GM12865 (cell line): ENCODE data around the gene ADSS2.

ENCODE experiments used
- DNase-seq: peaks from one replicate; pipeline ENCODE4 v3.0.0; 2010; ENCODE audit warnings: low read depth
- H3K4me3 ChIP-seq: 2 replicates; pipeline ENCODE4 v1.5.1; 2011; ENCODE audit warnings: mild to moderate bottlenecking, low read depth, low read length, control low read depth
- CTCF ChIP-seq: IDR thresholded peaks from 2 replicates; pipeline ENCODE4 v1.5.1; 2011; ENCODE audit warnings: low read length, control low read depth, low read depth, inconsistent platforms; ENCODE audit not compliant: insufficient read depth; ENCODE audit errors: missing control alignments

ADSS2 gene

GRCh38 chr1:244444854-244445253 lies 6.9 kb downstream of the ADSS2 start:
- H3K4me3 ChIP-seq, result no peak overlapping the region
- TF ChIP-seq CTCF, result no peak
- no peak for DNase-seq

- TF ChIP-seq CTCF, result no peak
- H3K4me3 ChIP-seq, result no peak overlapping the region
- DNase-seq, result no peak
Measured at GRCh38 chr1:244442850-244443249, 8.9 kb downstream of the ADSS2 start.

- no peak for DNase-seq
- no peak for TF ChIP-seq CTCF
- H3K4me3 ChIP-seq, result no peak overlapping the region
Measured at GRCh38 chr1:244439391-244440032, 12.2 kb downstream of the ADSS2 start.

- DNase-seq, result no peak
- TF ChIP-seq CTCF, result no peak
- no peak overlapping the region for H3K4me3 ChIP-seq
Measured at GRCh38 chr1:244437086-244437468, 14.6 kb downstream of the ADSS2 start.

- no peak for TF ChIP-seq CTCF
- H3K4me3 ChIP-seq, result no peak overlapping the region
- no peak for DNase-seq
Measured at GRCh38 chr1:244436336-244437085, 15.2 kb downstream of the ADSS2 start.

GRCh38 chr1:244435562-244436205 lies 16.0 kb downstream of the ADSS2 start:
- no peak overlapping the region for H3K4me3 ChIP-seq
- DNase-seq, result no peak
- TF ChIP-seq CTCF, result no peak

GRCh38 chr1:244431166-244431565 lies 20.5 kb downstream of the ADSS2 start:
- DNase-seq, result no peak
- TF ChIP-seq CTCF, result no peak
- H3K4me3 ChIP-seq, result no peak overlapping the region
